HG02798 (cell line): ENCODE measurements around the gene POLR1C.
"Not testable (repeated sequence)": the region's sequence is repeated elsewhere in the genome, so short reads cannot be mapped to it uniquely, and the experiment has no call there.

Experiments
- ATAC-seq: cut with Tn5 transposase; IDR thresholded peaks from one replicate; pipeline ENCODE4 v1.9.1; 2021; ENCODE audit warnings: mild to moderate bottlenecking; ENCODE audit not compliant: unreplicated experiment, poor library complexity

The POLR1C gene, protein sequence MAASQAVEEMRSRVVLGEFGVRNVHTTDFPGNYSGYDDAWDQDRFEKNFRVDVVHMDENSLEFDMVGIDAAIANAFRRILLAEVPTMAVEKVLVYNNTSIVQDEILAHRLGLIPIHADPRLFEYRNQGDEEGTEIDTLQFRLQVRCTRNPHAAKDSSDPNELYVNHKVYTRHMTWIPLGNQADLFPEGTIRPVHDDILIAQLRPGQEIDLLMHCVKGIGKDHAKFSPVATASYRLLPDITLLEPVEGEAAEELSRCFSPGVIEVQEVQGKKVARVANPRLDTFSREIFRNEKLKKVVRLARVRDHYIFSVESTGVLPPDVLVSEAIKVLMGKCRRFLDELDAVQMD

DNA sequence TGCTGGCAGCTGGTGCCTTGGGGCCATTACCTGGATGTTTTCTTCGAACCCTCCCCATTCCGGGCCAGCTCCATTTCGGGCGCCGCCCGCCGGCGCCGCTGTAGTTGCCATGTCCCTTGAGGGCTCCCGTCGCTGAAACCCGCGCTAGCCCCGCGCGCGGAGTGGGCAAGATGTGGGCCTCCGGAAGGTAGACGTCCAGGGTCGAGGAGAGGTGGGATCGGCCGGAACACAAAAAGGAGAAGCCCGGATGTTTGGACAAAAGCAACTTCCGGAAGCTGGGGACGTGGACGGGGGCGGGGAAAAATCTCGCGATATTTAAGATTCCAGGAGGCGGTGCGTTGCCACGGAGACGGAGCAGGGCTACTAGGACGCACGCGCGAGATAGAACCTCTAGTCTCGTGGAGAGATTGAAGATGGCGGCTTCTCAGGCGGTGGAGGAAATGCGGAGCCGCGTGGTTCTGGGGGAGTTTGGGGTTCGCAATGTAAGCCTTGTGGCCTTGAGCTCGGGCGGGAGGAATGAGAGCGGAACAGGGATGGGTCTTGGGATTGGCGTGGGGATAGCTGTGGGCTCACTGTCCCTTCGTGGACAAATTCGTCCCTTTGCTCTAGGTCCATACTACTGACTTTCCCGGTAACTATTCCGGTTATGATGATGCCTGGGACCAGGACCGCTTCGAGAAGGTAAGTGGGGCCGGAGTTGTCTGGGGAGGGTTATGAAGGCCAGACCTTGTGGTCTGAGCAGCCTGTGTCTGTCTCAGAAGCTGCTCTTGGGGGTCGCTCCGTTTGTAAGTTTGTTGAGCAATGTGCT is at the start of gene POLR1C, which contains the start of gene YIPF3:
Gene POLR1C (plus strand): TSS at position 393 of the 808 bp plus-strand sequence. CDS start 21 bp downstream, at position 414.
Gene YIPF3 (minus strand): TSS at position 230 of the 808 bp plus-strand sequence. CDS start 119 bp downstream, at position 111.
- ATAC-seq, result peak; percentile 91

DNA sequence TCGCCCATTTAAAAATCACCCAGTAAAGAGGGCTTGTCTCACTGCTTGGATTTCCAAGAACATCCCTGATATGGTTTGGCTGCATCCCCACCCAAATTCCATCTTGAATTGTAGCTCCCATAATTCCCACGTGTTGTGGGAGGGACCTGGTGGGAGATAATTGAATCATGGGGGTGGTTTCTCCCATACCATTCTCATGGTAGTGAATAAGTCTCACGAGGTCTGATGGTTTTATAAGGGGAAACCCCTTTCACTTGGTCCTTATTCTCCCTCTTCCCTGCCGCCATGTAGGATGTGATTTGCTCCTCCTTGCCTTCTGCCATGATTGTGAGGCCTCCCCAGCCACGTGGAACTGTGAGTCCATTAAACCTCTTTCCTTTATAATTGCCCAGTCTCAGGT is 49.6 kb upstream of the POLR1C start:
- ATAC-seq, result not testable (repeated sequence)

DNA sequence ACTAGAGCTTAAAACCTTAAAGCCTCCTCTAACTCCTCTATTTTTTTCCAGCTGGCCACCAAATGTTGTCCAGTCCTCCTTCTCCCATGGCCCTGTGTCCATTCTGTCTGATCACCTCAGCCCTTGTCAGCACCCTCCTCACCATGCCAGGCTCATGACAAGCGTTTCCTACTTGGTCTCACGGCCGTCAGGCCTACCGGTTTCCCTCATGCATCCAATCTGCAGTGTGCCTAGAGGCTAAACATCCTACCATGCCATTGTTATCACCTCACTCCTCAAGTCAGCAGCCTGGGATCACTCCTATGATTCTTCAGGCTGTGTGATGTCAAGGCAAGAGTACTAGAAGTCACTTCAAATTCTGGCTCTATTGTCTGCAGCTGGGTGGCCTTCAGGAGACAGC is 49.1 kb upstream of the POLR1C start:
- ATAC-seq, result no peak

DNA sequence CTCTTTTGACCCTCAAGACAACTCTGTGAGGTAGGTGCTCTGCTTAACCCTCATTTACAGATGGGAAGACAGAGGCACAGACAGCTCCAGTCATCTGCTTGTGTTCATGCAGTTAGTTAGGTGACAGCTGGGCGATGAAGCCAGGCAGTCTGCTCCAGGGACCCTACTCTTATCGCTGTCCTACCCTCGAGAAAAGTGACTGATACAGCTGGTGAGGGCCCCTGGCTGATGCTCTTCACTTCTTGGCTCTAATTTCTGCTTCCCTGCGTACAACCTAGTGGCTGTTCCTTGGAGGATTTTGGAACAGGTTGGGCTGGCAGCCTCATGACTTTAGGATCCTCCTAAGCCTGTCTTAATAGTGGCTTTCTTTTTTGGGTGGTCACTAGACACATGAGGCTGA is 48.6 kb upstream of the POLR1C start:
- ATAC-seq, result no peak

DNA sequence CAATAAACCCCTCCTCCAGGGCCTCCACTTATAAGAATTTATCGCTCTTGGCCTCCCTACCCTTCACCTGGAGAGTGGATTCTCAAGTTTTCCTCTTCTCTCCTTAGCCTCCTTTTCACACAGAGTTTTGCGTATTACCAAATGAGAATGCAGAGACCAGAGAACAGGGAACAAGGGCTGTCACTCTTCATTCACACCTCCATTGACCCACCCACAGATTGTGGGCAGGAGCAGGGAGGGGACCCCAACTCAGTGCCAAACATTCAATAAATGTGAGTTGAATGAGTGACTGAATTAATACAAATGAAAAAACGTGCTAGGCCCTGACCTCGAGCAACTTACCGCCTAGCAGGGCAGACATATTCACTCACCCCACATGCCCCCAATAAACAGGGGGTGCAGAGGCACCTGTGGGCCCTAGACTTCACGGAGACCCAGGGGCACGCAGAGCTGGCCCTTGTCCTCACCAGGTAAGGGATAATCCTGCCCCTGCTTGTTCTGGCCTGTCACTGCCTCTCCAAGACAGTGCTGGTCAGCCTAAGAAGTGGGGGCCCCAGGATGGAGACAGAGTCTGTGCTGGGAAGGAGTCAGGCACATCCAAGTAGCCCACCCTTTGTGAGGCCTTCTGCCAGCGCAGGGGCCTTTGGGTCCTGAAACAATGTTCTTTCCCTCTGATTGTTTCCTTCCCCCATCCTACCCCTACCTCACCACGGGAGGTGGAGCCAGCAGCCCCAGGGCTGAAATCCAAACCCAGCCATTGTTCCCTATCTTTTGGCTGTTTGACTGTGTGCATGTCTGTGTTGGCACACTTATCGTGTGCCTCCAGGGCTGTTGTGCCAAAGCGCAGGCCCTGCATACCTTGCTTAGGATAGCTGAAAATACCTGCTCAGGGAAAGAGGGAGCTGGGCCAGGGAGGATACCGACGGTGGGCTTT is 47.9 kb upstream of the POLR1C start:
- no peak for ATAC-seq

DNA sequence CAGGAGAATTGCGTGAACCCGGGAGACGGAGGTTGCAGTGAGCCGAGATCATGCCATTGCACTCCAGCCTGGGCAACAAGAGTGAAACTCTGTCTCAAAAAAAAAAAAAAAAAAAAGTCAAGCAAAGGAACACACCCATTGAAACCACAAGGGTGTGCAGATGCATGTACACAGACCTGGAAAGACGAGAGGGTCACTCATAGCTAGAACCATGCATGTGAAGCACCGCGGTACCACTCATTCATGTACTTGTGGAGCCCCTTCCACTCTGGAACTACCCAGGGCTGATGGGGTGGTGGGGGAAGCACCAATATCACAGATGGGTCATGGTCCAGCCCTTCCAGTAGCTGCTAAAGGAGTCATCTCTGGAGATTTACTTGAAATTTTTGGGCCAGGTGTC is 46.9 kb upstream of the POLR1C start:
- ATAC-seq, result no peak

DNA sequence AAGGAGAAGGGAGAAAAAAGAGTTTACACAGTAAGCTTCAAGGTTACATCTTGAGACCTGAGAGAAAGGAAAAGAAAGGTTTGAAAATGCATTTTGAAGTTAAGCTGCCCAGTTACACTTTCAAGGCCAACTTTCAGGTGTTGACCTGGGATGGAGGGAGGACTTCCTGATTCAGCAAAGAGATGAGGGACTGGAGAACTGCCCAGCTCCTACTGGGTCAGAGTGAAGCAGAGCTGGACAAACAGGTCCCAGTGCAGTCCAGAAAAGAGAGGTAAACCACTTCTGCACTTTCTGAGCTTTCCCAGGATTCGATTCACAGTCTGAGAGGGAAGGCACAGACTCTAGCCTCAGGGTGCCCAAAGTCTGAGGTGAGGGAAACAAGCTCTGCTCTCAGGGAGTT is 45.5 kb upstream of the POLR1C start:
- ATAC-seq, result no peak

DNA sequence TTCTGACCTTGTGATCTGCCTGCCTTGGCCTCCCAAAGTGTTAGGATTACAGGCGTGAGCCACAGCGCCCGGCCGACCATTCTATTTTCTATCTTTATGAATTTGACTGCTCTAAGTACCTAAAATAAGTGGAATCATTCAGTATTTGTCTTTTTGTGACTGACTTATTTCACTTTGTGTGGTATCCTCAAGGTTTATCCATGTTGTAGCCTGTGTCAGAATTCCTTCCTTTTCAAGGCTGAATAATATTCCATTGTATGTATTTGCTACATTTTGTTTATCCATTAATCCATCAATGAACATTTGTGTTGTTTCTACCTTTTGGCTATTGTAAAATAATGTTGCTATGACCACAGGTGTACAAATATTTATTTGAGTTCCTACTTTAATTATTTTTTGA is 44.4 kb upstream of the POLR1C start:
- ATAC-seq, result no peak

DNA sequence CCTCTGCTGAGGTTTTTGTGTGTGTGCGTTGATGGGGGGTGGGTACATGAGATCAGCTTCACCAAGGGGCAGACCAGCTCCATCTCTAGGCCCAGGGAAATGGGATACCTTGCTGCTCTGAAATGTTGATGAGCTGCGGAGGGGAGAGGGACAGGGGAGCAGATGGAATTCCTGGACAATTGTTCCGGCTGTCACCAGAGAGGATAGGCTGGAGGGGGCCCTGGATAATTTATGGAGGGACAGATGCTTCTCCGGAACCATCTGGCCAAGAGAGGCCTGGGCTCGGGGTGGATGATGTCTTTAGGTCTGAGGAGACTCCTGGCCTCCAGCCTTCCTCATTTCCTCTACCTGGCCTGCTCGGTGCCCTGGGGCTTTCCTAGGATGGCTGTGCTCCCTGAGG is 41.4 kb upstream of the POLR1C start:
- no peak for ATAC-seq

DNA sequence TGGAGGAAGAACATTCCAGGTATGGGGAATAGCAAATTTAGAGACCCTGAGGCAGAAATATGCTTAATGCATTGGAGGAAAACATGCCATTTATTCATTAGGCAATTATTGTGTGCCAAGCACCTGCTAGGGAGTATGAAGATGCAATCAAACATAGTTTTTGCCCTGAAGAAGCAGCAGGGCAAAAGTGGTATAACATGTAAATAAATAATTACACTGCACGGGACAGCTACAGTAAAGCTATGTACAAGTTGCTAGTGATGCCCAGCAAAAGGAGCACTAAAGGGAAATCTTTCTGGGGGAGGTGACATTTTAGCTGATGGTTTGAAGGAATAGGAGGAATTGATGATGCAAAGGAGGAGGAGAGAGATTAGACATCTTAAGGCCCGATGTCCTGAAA is 40.1 kb upstream of the POLR1C start:
- no peak for ATAC-seq

DNA sequence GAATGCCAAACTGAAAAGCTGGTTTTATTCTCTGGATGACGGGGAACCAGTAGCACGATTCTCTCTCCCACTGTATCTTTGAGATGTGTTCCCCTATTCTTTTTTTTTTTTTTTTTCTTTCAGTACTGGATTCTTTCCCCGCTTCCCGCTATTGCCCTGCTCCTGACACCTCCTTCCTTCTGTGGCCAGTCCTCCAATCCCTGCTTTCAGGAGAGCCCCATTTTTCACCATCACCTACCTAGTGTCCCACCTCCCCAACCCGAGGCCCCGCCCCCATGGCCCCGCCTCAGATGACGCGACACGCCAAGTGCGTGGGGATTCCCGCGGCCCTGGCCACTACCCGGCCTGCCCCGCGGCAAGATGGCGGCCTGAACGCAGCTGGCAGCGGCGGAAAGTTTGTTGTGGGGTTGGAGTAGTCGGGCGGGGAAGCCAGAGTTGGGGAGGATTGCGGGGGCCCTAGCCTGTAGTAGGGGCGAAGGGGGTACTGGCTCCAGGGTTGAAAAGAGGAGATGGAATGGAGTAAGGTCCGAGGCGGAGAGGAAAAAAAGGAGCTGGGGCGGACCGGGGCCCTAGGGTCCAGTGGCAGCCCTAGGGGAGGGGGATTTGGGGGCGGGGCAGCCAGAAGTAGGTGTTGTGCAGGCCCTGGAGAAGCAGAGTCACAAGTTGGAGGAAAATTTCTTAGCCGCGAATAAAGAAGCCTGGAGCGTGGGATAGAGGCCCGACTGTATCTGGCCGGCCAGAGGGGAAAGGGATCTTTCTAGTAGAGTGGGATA is 39.5 kb upstream of the POLR1C start, which contains the start of gene TJAP1:
Gene TJAP1 (plus strand): TSS at position 336 of the 773 bp plus-strand sequence. CDS start 21,432 bp downstream, outside the sequence.
- ATAC-seq, result peak; percentile 98

DNA sequence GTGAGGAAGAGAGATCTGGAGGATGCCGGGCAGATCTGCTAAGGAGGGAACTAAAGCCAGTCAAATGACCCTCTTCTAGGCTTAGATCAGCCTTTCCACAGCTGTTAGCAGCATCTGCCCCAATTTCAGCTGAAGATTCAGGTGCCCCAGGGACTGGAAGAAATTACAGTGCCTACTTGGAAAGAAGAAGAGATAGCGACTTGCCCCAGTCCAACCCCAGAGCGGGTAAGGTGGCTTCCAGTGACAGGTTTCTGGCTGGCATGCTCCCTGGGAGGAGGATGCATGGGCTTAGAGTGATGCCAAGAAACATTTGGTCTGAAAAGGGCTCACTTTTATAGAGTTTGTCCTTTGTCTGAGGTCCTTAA is 38.9 kb upstream of the POLR1C start:
- ATAC-seq, result no peak

DNA sequence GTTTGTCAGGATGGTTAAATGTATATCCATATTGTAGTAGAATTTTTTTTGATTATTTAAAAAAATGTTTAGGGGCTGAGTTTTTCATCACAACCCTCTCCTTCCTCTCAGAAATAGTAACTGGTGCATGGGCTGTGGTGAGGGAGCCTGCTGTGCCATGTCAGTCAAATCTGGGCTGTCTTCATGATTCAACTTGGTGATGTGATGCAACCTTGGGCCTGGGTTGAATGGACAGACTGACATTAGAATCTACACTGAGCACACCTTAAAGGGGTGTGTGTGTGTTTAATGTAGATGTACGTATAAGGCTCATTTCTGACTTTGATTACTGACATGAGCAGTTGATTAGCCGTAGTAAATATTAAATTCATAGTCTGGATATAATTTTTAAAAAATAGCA is 35.8 kb upstream of the POLR1C start:
- no peak for ATAC-seq

DNA sequence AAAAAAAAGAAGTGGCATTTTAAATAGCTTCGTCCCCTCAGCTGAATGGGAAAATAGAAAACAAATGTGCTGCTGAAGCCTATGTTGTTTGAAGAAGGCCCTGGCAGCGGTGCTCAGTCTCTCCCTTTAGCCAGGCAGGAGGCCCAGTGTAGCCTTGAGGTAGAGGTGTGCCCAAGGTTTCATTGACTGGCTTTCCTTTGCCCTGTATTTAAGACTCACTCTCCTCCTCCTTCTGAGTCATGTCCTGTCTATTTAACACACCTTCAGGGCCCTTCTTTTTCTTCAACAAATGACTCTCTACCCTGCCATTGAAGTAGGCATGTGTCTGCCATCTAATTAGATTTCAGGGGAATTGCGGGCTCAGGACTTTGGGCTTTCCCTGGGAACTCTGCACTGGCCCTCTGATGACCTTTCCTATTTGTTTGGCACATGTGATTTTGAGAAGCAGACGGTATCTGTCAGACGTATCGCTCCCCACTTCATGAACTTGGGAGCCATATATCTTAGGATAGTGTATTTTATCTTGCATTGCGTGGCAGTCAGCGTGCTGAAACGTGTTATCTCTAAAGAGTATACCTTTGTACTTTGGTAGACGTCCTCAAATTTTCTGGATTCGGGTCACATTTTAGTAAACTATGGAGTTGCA is 35.2 kb upstream of the POLR1C start:
- ATAC-seq, result no peak

DNA sequence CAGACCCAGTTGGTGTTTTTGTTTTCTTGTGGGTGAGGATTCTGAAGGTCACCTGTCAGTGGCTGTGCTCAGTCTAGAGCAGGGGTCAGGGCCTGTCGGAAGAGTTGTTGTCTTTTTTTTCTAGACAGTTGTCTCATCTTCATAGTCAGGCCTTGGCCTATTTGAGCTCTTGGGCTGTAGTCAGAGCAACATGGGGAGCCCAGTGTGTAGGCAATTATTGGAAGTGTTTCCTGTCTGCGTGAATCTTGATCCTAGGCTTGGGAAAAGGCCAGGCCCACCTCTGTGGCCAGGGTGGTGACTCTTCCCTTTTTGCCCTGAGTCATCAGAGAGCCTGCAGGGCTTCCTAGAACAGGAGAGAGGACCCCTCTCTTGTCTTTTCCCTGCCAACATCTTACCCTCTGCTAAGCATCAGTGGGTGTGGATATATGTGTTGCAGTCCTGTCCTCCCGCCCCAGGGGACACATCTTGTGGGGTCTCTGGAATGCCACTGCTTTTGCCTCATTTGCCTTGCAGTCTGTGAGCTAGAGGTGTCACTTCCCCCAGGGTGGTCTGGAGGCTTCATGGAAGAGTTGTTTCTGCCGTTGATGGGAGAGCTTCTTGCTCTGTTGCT is 28.1 kb upstream of the POLR1C start:
- ATAC-seq, result no peak

DNA sequence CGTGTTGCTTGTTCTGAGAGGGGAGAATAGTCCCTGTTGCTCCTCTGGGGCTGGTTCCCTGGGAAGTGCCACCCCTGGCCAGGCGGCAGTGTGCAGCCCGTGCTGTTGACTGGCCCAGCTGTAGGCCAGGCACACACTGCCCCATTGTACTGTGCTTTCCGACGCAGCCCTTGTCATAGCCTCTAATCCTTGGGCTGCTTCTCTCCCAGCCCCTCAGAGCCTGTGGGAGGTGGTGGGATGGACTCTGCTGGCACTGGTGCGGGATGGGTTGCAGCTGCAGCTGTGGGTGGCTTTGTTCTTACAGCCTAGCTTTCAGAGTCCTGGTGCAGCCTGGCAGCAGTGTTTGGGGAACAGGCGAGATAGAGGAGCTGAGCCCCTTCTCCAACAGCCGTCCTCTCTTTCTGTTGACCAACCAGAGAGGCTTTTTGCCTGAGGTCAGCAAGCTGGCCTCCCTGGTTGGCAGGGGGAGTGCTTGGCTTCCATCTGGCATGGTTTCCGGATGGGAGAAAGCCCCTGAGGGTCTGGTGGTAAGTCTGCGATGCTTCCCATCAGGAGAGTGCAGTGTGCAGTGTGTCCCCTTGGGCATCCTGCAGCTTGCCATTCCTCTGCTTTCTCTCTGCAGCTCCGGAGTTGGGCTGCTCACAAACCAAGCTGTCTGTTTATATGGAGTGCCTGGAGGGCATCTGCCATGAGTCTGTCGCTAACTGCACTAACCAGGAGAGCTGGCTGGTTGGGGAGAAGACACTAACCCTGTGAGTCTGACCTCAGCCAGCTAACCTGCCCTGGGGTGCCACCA is 27.4 kb upstream of the POLR1C start:
- ATAC-seq, result no peak

DNA sequence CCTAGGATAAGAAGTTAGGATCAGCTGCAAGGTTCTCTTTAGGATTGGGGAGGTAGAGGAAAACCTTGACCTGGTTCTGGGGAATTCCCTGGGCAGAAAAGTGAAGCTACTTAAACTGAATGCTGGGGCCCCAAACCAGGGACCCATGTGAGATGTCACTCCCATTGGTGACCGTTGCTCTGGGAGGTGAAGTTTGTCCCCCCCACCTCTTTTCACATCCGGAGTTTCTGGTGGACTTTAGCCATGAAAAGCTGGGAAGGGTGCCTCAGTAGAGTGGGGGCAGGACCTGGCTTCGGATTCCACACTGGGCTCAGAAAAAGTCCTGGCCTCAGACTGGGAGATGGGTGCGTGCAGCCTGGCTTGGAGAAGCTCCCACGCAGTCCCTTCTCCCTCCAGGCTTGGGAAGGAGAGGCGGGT is 26.4 kb upstream of the POLR1C start:
- no peak for ATAC-seq
